Peyer's patch (tissue), 4 donors: ENCODE results near the gene PPP3R2. TPM values are rescaled to one million over a fixed set of nuclear protein-coding genes. Genes with fewer than 3 reads are reported as not detected.
"Not testable (repeated sequence)": the region's sequence is repeated elsewhere in the genome, so short reads cannot be mapped to it uniquely, and the experiment has no call there.

Experiments
- DNase-seq, 3 donors: peaks; one replicate each; pipeline ENCODE4 v3.0.0-alpha.2; 2017 to 2019
- H3K27ac ChIP-seq, 4 donors: fragments of 200-600 bp; sonication (generic); one replicate each; pipeline ENCODE4 v1.5.1; 2016 to 2019
- H3K27me3 ChIP-seq, 2 donors: fragments of 200-600 bp; sonication (generic); one replicate each; pipeline ENCODE4 v1.5.1; 2019
- H3K36me3 ChIP-seq, 3 donors: fragments of 200-600 bp; sonication (generic); one replicate each; pipeline ENCODE4 v1.5.1; 2016 to 2019
- H3K4me1 ChIP-seq, 4 donors: fragments of 200-600 bp; sonication (generic); one replicate each; pipeline ENCODE4 v1.5.1; 2016 to 2019
- H3K4me3 ChIP-seq, 4 donors: fragments of 200-600 bp; sonication (generic); 1 replicate in 3 of 4; 2 replicates in 1 of 4; pipeline ENCODE4 v1.5.1; 2016 to 2019; ENCODE audit warnings: mild to moderate bottlenecking in 1 of 4
- H3K9me3 ChIP-seq, 4 donors: fragments of 200-600 bp; sonication (generic); one replicate each; pipeline ENCODE4 v1.5.1; 2016 to 2019; ENCODE audit warnings: mild to moderate bottlenecking in 1 of 4
- CTCF ChIP-seq, 6 experiments: fragments of 450-650 bp in 4 of 6; fragments of 200-600 bp in 2 of 6; sonication (generic) in 1 of 6; IDR thresholded peaks; one replicate each; pipeline ENCODE4 v1.5.1; 2017 to 2019; ENCODE audit warnings: antibody characterized with exemption in 6 of 6, mild to moderate bottlenecking in 3 of 6, moderate library complexity in 1 of 6
- POLR2A ChIP-seq, 2 donors: fragments of 450-650 bp; IDR thresholded peaks; one replicate each; pipeline ENCODE4 v1.5.1; 2017; ENCODE audit warnings: antibody characterized with exemption in 2 of 2, mild to moderate bottlenecking in 2 of 2, moderate library complexity in 2 of 2
- total RNA-seq, 4 donors: library from RNA; depleted of rRNA; stranded (reverse); fragments of >200 nt; gene quantifications; one replicate each; pipeline ENCODE4 v1.1.0, GENCODE V29; 2016

The PPP3R2 gene
- total RNA-seq, 4 donors from 2014 or later, result not detected

DNA sequence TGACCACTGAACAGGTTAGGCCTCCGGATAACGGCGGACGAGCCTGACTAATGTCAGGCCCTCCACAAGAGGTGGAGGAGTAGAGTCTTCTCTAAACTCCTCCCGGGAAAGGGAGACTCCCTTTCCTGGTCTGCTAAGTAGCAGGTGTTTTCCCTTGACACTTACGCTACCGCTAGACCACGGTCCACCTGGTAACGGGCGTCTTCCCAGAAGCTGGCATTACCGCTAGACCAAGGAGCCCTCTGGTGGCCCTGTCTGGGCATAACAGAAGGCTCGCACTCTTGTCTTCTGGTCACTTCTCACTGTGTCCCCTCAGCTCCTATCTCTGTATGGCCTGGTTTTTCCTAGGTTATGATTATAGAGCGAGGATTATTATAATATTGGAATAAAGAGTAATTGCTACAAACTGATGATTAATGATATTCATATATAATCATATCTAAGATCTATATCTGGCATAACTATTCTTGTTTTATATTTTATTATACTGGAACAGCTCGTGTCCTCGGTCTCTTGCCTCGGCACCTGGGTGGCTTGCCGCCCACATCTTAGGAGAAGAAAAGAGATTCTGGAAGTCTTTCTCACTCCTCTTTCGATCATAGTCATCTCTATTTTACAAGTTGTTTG, 45.2 kb downstream of the PPP3R2 start:
- not testable (repeated sequence) for H3K4me1 ChIP-seq, H3K4me3 ChIP-seq, H3K27me3 ChIP-seq, H3K27ac ChIP-seq, DNase-seq, H3K9me3 ChIP-seq
- TF ChIP-seq CTCF (IDR thresholded peaks at IDR 0.05), result peak in 3 of 6 experiments; percentile 28 to 32 (median 30)
- peaks cover 0 to 92% (median 6%) of the 10 kb centered on the region in 3 donors for H3K36me3 ChIP-seq

DNA sequence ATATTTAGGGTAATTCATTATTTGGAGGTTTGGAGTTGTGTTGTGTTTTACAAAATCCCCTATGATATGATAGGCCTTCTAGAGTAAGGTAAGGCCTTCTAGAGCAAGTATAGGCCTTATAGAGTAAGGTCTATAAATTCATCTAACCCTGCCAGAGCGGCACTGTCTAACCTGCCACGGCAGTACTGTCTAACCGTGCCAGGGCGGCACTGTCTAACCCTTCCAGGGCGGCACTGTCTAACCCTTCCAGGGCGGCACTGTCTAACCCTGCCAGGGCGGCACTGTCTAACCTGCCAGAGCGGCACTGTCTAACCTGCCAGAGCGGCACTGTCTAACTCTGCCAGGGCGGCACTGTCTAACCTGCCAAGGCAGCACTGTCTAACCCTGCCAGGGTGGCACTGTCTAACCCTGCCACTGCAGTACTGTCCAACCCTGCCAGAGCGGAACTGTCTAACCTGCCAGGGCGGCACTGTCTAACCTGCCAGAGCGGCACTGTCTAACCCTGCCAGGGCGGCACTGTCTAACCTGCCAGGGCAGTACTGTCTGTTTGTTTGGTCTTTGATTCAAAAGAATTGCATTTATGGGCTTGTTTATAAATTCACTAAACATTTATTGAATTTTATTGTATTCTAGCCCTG, 51.6 kb downstream of the PPP3R2 start:
- H3K27me3 ChIP-seq, result no peaks in the 10 kb centered on the region
- TF ChIP-seq CTCF (IDR thresholded peaks at IDR 0.05), result no peak
- no peak for TF ChIP-seq POLR2A (IDR thresholded peaks at IDR 0.05)
- no peak overlapping the region for H3K4me3 ChIP-seq
- no peak for DNase-seq
- no peaks in the 10 kb centered on the region for H3K4me1 ChIP-seq
- H3K9me3 ChIP-seq, result no peaks in the 10 kb centered on the region
- H3K36me3 ChIP-seq, result peaks cover 0 to 68% (median 6%) of the 10 kb centered on the region in 3 donors
- H3K27ac ChIP-seq, result no peak overlapping the region

Other genes starting within 250 kb of the PPP3R2 start
- gene BAAT, start 210.0 kb downstream of the PPP3R2 start, total RNA-seq, result 1 to 10 TPM in 1 of 4 donors, not detected in 3; 1.2 TPM
- gene MRPL50, start 196.4 kb downstream of the PPP3R2 start, total RNA-seq, result 10 to 100 TPM in 1 of 4 donors, 1 to 10 TPM in 3; 5.3 to 10.7 (median 8.9) TPM
- gene ZNF189, start 196.1 kb downstream of the PPP3R2 start, total RNA-seq, result 10 to 100 TPM; 22.8 to 33.0 (median 25.7) TPM
- over 10,000 TPM in 2 of 4 donors, 1,000 to 10,000 TPM in 1, 100 to 1,000 TPM in 1; 852 to 11,538 (median 10,067) TPM for gene ALDOB, start 159.2 kb downstream of the PPP3R2 start, total RNA-seq
- gene RNF20, start 61.1 kb downstream of the PPP3R2 start, total RNA-seq, result 10 to 100 TPM; 14.1 to 35.5 (median 16.1) TPM
- gene GRIN3A, start 143.7 kb upstream of the PPP3R2 start, total RNA-seq, result under 1 TPM in 2 of 4 donors, not detected in 2; 0.09 to 0.27 TPM